GM23338 (cell line): ENCODE results near the gene CXCL8. TPM values are rescaled to one million over a fixed set of nuclear protein-coding genes. Genes with fewer than 3 reads are reported as not detected.

Source experiments
- ATAC-seq: fragments of 200-7000 bp; cut with Tn5 transposase; 3 replicates; pipeline ENCODE4 v1.9.1; 2020
- DNase-seq: peaks from one replicate; pipeline ENCODE4 v3.0.0-alpha.2; 2015; ENCODE audit warnings: low spot score
- H2AFZ ChIP-seq: fragments of 200-600 bp; sonication (generic); 2 replicates; pipeline ENCODE4 v1.8.0; 2016; ENCODE audit warnings: antibody characterized with exemption, mild to moderate bottlenecking, moderate library complexity
- H3F3A ChIP-seq: fragments of 200-600 bp; sonication (generic); replicated peaks from 2 replicates; pipeline ENCODE4 v1.8.0; 2017; ENCODE audit warnings: antibody characterized with exemption, mixed run types, low read depth
- H3K27ac ChIP-seq: fragments of 200-600 bp; sonication (generic); 2 replicates; pipeline ENCODE4 v1.6.1; 2016; ENCODE audit warnings: low read depth
- H3K27me3 ChIP-seq: fragments of 200-600 bp; sonication (generic); 2 replicates; pipeline ENCODE4 v1.8.0; 2016; ENCODE audit warnings: mild to moderate bottlenecking, mixed run types, moderate library complexity; ENCODE audit not compliant: insufficient read depth
- H3K36me3 ChIP-seq: fragments of 200-600 bp; sonication (generic); 2 replicates; pipeline ENCODE4 v1.8.0; 2016; ENCODE audit warnings: mild to moderate bottlenecking; ENCODE audit not compliant: insufficient read depth
- H3K4me1 ChIP-seq: fragments of 200-600 bp; sonication (generic); 2 replicates; pipeline ENCODE4 v1.8.0; 2016; ENCODE audit warnings: mild to moderate bottlenecking, moderate library complexity; ENCODE audit not compliant: insufficient read depth
- H3K4me2 ChIP-seq: fragments of 200-600 bp; sonication (generic); 2 replicates; pipeline ENCODE4 v1.7.1; 2017; ENCODE audit warnings: mixed run types
- H3K4me3 ChIP-seq: fragments of 200-600 bp; sonication (generic); 2 replicates; pipeline ENCODE4 v1.6.1; 2016; ENCODE audit warnings: mixed run types
- H3K79me2 ChIP-seq: fragments of 200-600 bp; sonication (generic); replicated peaks from 2 replicates; pipeline ENCODE4 v1.8.0; 2017; ENCODE audit warnings: mild to moderate bottlenecking; ENCODE audit not compliant: insufficient read depth
- H3K9me2 ChIP-seq: fragments of 200-600 bp; sonication (generic); 2 replicates; pipeline ENCODE4 v1.8.0; 2017; ENCODE audit not compliant: insufficient read depth
- H4K20me1 ChIP-seq: fragments of 200-600 bp; sonication (generic); replicated peaks from 2 replicates; pipeline ENCODE4 v1.8.0; 2017; ENCODE audit warnings: mild to moderate bottlenecking; ENCODE audit not compliant: insufficient read depth
- H3K27ac Mint-ChIP-seq: 2 replicates; pipeline ENCODE4 v1.8.0; 2020; ENCODE audit warnings: inconsistent platforms, mild to moderate bottlenecking, moderate library complexity, mixed read lengths
- H3K27me3 Mint-ChIP-seq: 3 replicates; pipeline ENCODE4 v1.8.0; 2022; ENCODE audit warnings: low read depth, mild to moderate bottlenecking, moderate library complexity, mixed read lengths, inconsistent platforms; ENCODE audit not compliant: insufficient read depth, poor library complexity
- H3K36me3 Mint-ChIP-seq: 3 replicates; pipeline ENCODE4 v1.8.0; 2021; ENCODE audit warnings: low read depth, mild to moderate bottlenecking, inconsistent platforms, moderate library complexity, mixed read lengths
- H3K4me1 Mint-ChIP-seq: 3 replicates; pipeline ENCODE4 v1.8.0; 2020; ENCODE audit warnings: mild to moderate bottlenecking, inconsistent platforms, mixed read lengths
- H3K4me3 Mint-ChIP-seq: 3 replicates; pipeline ENCODE4 v1.8.0; 2021; ENCODE audit warnings: moderate library complexity, mild to moderate bottlenecking, inconsistent platforms, mixed read lengths
- H3K9me3 Mint-ChIP-seq: 3 replicates; pipeline ENCODE4 v1.8.0; 2020; ENCODE audit warnings: moderate library complexity, mild to moderate bottlenecking, inconsistent platforms, mixed read lengths
- EZH2phosphoT487 ChIP-seq: fragments of 200-600 bp; sonication (generic); IDR thresholded peaks from one replicate; pipeline ENCODE4 v1.8.1; 2018; ENCODE audit warnings: antibody characterized with exemption; ENCODE audit not compliant: unreplicated experiment
- NANOG ChIP-seq: IDR thresholded peaks from 2 replicates; pipeline ENCODE4 v1.6.1; 2016; ENCODE audit warnings: antibody characterized with exemption, borderline replicate concordance
- POLR2AphosphoS5 ChIP-seq: IDR thresholded peaks from 2 replicates; pipeline ENCODE4 v1.6.1; 2016; ENCODE audit warnings: antibody characterized with exemption, low read depth
- STAT1 ChIP-seq: IDR thresholded peaks from one replicate; pipeline ENCODE4 v1.6.1; 2016; ENCODE audit warnings: antibody characterized with exemption; ENCODE audit not compliant: unreplicated experiment
- ZNF462 ChIP-seq: fragments of 250-450 bp; sonication (Bioruptor Pico); IDR thresholded peaks from 2 replicates; pipeline ENCODE4 v1.5.0; 2020; ENCODE audit warnings: mild to moderate bottlenecking, moderate library complexity
- polyA plus RNA-seq: library from polyadenylated mRNA; unstranded; fragments of >200 nt; fragmentation: Nextera tagmentation; extraction: Ambion mirVana; gene quantifications from 2 replicates; pipeline ENCODE4 v1.2.1, GENCODE V29; 2016
- total RNA-seq: library from RNA; depleted of rRNA; stranded (reverse); fragments of >200 nt; shearing (Covaris generic); gene quantifications from 2 replicates; pipeline ENCODE4 v1.2.3, GENCODE V29; 2014

Gene CXCL8
- total and polyA plus RNA-seq, 2 experiments from 2014 or later, result 0.11 TPM; not detected in 1

- H3K4me2 ChIP-seq, result no peak overlapping the region
These were observed 14.9 kb upstream of the CXCL8 start for GRCh38 chr4:73725510-73725909.

GRCh38 chr4:73725985-73726384 lies 14.4 kb upstream of the CXCL8 start:
- no peak overlapping the region for H3K27ac Mint-ChIP-seq
- ATAC-seq (no peak), DNase-seq (no peak)
- no peaks in the 10 kb centered on the region for H3K9me3 Mint-ChIP-seq
- H3K4me3 ChIP-seq, result no peak overlapping the region
- no peaks in the 10 kb centered on the region for H3K79me2 ChIP-seq
- no peaks in the 10 kb centered on the region for H3K9me2 ChIP-seq
- H3K4me1 Mint-ChIP-seq, result peaks cover 4% of the 10 kb centered on the region; the same call in 1 of the 3 replicates
- no peak overlapping the region for H3K4me3 Mint-ChIP-seq
- H3K27ac ChIP-seq, result no peak overlapping the region
- no peaks in the 10 kb centered on the region for H3K27me3 ChIP-seq
- peak overlapping the region; percentile 57; the same call in 1 of the 2 replicates for H2AFZ ChIP-seq
- H3K36me3 ChIP-seq, result no peaks in the 10 kb centered on the region
- TF ChIP-seq POLR2AphosphoS5, result no peak
- H3K27me3 Mint-ChIP-seq, result no peaks in the 10 kb centered on the region
- H3K4me1 ChIP-seq, result no peaks in the 10 kb centered on the region; the same call in 1 of the 2 replicates
- H3F3A ChIP-seq, result no peaks in the 10 kb centered on the region
- no peaks in the 10 kb centered on the region for H4K20me1 ChIP-seq
- H3K36me3 Mint-ChIP-seq, result no peaks in the 10 kb centered on the region
- no peak overlapping the region for H3K4me2 ChIP-seq

More at GRCh38 chr4:73725510-73725909, 14.9 kb upstream of the CXCL8 start:
- ATAC-seq (no peak), DNase-seq (no peak)
- H3K4me1 ChIP-seq, result no peaks in the 10 kb centered on the region; the same call in 1 of the 2 replicates
- no peak overlapping the region for H3K27ac ChIP-seq
- no peaks in the 10 kb centered on the region for H4K20me1 ChIP-seq
- H3K79me2 ChIP-seq, result no peaks in the 10 kb centered on the region
- no peaks in the 10 kb centered on the region for H3K9me2 ChIP-seq
- Mint-ChIP-seq H3K4me1 (peaks cover 7% of the 10 kb centered on the region; the same call in 1 of the 3 replicates), H3K27ac (no peak overlapping the region), H3K4me3 (no peak overlapping the region), H3K27me3 (no peaks in the 10 kb centered on the region), H3K36me3 (no peaks in the 10 kb centered on the region), H3K9me3 (no peaks in the 10 kb centered on the region)
- H3K36me3 ChIP-seq, result no peaks in the 10 kb centered on the region
- H2AFZ ChIP-seq, result no peak overlapping the region
- H3K4me3 ChIP-seq, result no peak overlapping the region
- no peaks in the 10 kb centered on the region for H3K27me3 ChIP-seq
- TF ChIP-seq STAT1 (no peak), POLR2AphosphoS5 (no peak)
- H3F3A ChIP-seq, result no peaks in the 10 kb centered on the region

- H3F3A ChIP-seq, result no peaks in the 10 kb centered on the region
- Mint-ChIP-seq H3K9me3 (no peaks in the 10 kb centered on the region), H3K36me3 (no peaks in the 10 kb centered on the region), H3K4me3 (no peak overlapping the region), H3K27me3 (peaks cover 2% of the 10 kb centered on the region), H3K4me1 (peaks cover 4% of the 10 kb centered on the region; the same call in 1 of the 3 replicates), H3K27ac (no peak overlapping the region)
- DNase-seq, result no peak
- no peak overlapping the region for H3K27ac ChIP-seq
- H3K9me2 ChIP-seq, result no peaks in the 10 kb centered on the region
- ATAC-seq, result no peak
- no peak for TF ChIP-seq NANOG
- no peaks in the 10 kb centered on the region for H3K36me3 ChIP-seq
- H3K4me3 ChIP-seq, result no peak overlapping the region
- H3K4me2 ChIP-seq, result no peak overlapping the region
- H3K4me1 ChIP-seq, result no peaks in the 10 kb centered on the region; the same call in 1 of the 2 replicates
- H3K27me3 ChIP-seq, result no peaks in the 10 kb centered on the region
- no peaks in the 10 kb centered on the region for H3K79me2 ChIP-seq
- H2AFZ ChIP-seq, result peak overlapping the region; percentile 7; the same call in 1 of the 2 replicates
- no peaks in the 10 kb centered on the region for H4K20me1 ChIP-seq
These were observed 12.7 kb upstream of the CXCL8 start for GRCh38 chr4:73727685-73728084.

GRCh38 chr4:73728091-73728741 lies 12.2 kb upstream of the CXCL8 start:
- Mint-ChIP-seq H3K27ac (no peak overlapping the region), H3K4me3 (no peak overlapping the region), H3K9me3 (no peaks in the 10 kb centered on the region), H3K4me1 (peaks cover 4% of the 10 kb centered on the region; the same call in 1 of the 3 replicates), H3K36me3 (no peaks in the 10 kb centered on the region), H3K27me3 (peaks cover 2% of the 10 kb centered on the region)
- Histone ChIP-seq H3K27ac (no peak overlapping the region), H3K4me3 (no peak overlapping the region), H4K20me1 (no peaks in the 10 kb centered on the region), H2AFZ (no peak overlapping the region), H3K79me2 (no peaks in the 10 kb centered on the region), H3K4me2 (no peak overlapping the region), H3K4me1 (no peaks in the 10 kb centered on the region; the same call in 1 of the 2 replicates), H3F3A (no peaks in the 10 kb centered on the region), H3K27me3 (no peaks in the 10 kb centered on the region), H3K36me3 (no peaks in the 10 kb centered on the region), H3K9me2 (no peaks in the 10 kb centered on the region)
- no peak for ATAC-seq
- no peak for DNase-seq
- TF ChIP-seq NANOG, result no peak
- no peak for TF ChIP-seq ZNF462 (CRISPR knock-in tag)
- no peak for TF ChIP-seq EZH2phosphoT487
